Activated CD4-positive, alpha-beta memory T cell treated with anti-CD3 and anti-CD28 coated beads for 36 hours (primary cell): ENCODE data around the gene PCDHGA7. TPM values are rescaled to one million over a fixed set of nuclear protein-coding genes. Genes with fewer than 3 reads are reported as not detected.
A peak's percentile ranks its signal among the peaks of the same experiment; 100 is the strongest.
"Not testable (repeated sequence)": the region's sequence is repeated elsewhere in the genome, so short reads cannot be mapped to it uniquely, and the experiment has no call there.

Experiments used
- CTCF ChIA-PET: fragments of 350-600 bp; sonication (Branson Sonifier 250); formaldehyde crosslinking; loops from one replicate; lab custom pipeline; 2021; ENCODE audit warnings: antibody characterized with exemption, inconsistent platforms; lab: Charles Lee
- POLR2A ChIA-PET: fragments of 350-600 bp; sonication (Branson Sonifier 250); formaldehyde crosslinking; loops from one replicate; lab custom pipeline; 2021; ENCODE audit warnings: antibody characterized with exemption; lab: Charles Lee
- DNase-seq: peaks from one replicate; pipeline ENCODE4 v3.0.0-alpha.2; 2020
- H3K27ac Mint-ChIP-seq: one replicate; pipeline ENCODE4 v1.8.0; 2021; ENCODE audit warnings: mixed read lengths
- H3K27me3 Mint-ChIP-seq: one replicate; pipeline ENCODE4 v1.8.0; 2021; ENCODE audit warnings: mixed read lengths
- H3K36me3 Mint-ChIP-seq: one replicate; pipeline ENCODE4 v1.8.0; 2021; ENCODE audit warnings: mixed read lengths
- H3K4me1 Mint-ChIP-seq: one replicate; pipeline ENCODE4 v1.8.0; 2021; ENCODE audit warnings: low read depth, mixed read lengths
- H3K4me3 Mint-ChIP-seq: one replicate; pipeline ENCODE4 v1.8.0; 2021; ENCODE audit warnings: mild to moderate bottlenecking, mixed read lengths
- H3K9me3 Mint-ChIP-seq: one replicate; pipeline ENCODE4 v1.8.0; 2021; ENCODE audit warnings: mixed read lengths
- intact Hi-C: fragments of 100-400 bp; cut with micrococcal nuclease; formaldehyde crosslinking; loops from one replicate; pipeline ENCODE4 v1.15.1; 2023
- total RNA-seq, 2 experiments: library from RNA; stranded (reverse); gene quantifications; one replicate each; pipeline ENCODE4 v1.2.3, GENCODE V29; 2021

PCDHGA7 gene
- under 1 TPM in 1 of 2 experiments, not detected in 1; 0.07 TPM for total RNA-seq

DNA sequence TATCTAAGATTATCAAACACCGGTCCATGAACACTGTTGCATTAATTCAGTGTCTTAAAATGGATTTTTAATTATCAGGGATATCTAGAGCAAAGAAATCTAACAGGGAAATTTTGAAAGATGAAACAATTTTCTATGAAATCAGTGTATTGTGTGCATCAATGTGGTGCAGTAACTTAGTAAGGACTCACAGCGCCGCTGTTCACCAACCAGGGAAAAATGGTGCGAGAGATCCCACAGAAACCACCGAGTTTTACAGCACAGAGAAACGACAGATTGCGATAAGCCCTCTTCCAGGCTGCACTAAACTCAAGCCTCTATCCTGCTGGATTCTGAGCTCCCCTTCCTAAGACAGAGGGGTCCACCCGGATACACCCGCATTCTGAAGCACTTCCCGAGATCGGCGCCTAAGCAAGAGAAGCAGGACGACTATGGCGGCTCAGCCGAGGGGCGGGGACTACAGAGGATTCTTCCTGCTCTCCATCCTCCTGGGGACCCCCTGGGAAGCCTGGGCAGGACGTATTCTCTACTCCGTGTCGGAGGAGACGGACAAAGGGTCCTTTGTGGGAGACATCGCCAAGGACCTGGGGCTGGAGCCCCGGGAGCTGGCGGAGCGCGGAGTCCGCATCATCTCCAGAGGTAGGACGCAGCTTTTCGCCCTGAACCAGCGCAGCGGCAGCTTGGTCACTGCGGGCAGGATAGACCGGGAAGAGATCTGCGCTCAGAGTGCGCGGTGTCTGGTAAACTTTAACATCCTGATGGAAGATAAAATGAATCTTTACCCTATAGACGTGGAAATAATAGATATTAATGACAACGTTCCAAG lies at the start of gene PCDHGA7:
Gene PCDHGA7 (plus strand): TSS at position 274 of the 826 bp plus-strand sequence. CDS start 158 bp downstream, at position 432.
- Mint-ChIP-seq H3K9me3 (peaks cover 14% of the 10 kb centered on the region), H3K27ac (no peak within 1 kb of the TSS)

DNA sequence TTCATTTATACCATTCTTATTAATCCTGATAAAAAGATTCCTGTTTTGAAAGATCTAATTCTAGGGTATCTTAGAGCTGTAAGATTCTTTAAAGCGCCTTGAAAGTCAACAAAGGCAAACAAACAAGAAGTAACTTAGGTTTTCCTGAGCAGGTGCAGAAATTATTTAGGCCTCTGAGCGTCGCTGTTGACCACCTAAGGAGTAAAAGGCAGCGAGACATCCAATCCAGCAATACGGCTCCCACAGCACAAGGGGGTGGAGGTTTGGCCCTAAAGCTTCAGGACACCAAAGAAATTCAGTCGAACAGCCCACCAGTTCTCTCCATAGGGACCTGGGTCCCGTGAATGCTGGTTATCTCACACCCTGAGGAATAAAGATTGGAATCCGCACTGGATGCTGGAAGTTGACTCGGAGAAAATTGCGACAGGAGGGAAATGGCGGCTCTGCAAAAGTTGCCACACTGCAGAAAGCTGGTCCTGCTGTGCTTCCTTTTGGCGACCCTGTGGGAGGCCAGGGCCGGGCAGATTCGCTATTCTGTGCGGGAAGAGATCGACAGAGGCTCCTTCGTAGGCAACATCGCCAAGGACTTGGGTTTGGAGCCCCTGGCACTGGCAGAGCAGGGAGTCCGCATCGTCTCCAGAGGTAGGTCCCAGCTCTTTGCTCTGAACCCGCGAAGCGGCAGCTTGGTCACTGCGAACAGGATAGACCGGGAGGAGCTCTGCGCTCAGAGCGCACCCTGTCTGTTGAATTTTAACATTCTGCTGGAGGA lies 43.8 kb upstream of the PCDHGA7 start, which contains the start of gene PCDHGA2:
Gene PCDHGA2 (plus strand): TSS at position 223 of the 769 bp plus-strand sequence.
- Mint-ChIP-seq H3K36me3 (peaks cover 32% of the 10 kb centered on the region), H3K27me3 (peaks cover 55% of the 10 kb centered on the region), H3K4me1 (no peaks in the 10 kb centered on the region), H3K4me3 (no peak within 1 kb of the TSS), H3K27ac (no peak within 1 kb of the TSS), H3K9me3 (peaks cover 50% of the 10 kb centered on the region)
- ChIA-PET POLR2A (no interaction called here), CTCF (interaction anchor here (0.8 to 1.8 kb wide), 6 partner anchors 8 to 225 kb away, joined by 3 to 6 read pairs (median 4); partner anchors contain the start of genes PCDHGA1 and TAF7)
- intact Hi-C loops: no loop called here
- no peak for DNase-seq

More for the DNA sequence above, at the start of gene PCDHGA7:
- DNase-seq: no peak
- intact Hi-C loops: no loop called here
- Mint-ChIP-seq H3K36me3 (peaks cover 11% of the 10 kb centered on the region), H3K27me3 (peaks cover 55% of the 10 kb centered on the region), H3K4me1 (no peaks in the 10 kb centered on the region), H3K4me3 (peak within 1 kb of the TSS; percentile 66)
- ChIA-PET CTCF (no interaction called here), POLR2A (interaction anchor here (0.6 kb wide), 1 partner anchor 61 kb away, joined by 7 read pairs; no protein-coding TSS in a partner anchor)

DNA sequence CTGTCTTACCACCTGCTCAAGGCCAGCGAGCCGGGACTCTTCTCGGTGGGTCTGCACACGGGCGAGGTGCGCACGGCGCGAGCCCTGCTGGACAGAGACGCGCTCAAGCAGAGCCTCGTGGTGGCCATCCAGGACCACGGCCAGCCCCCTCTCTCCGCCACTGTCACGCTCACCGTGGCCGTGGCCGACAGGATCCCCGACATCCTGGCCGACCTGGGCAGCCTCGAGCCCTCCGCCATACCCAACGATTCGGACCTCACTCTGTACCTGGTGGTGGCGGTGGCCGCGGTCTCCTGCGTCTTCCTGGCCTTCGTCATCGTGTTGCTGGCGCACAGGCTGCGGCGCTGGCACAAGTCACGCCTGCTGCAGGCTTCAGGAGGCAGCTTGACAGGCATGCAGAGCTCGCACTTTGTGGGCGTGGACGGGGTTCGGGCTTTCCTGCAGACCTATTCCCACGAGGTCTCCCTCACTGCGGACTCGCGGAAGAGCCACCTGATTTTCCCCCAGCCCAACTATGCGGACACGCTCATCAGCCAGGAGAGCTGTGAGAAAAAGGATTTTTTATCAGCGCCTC lies 41.7 kb upstream of the PCDHGA7 start:
- intact Hi-C loops, H3K4me3 Mint-ChIP-seq, CTCF ChIA-PET, DNase-seq, POLR2A ChIA-PET, H3K4me1 Mint-ChIP-seq, H3K27ac Mint-ChIP-seq: not testable (repeated sequence)
- peaks cover 29% of the 10 kb centered on the region for H3K36me3 Mint-ChIP-seq
- H3K9me3 Mint-ChIP-seq: peaks cover 58% of the 10 kb centered on the region
- peaks cover 56% of the 10 kb centered on the region for H3K27me3 Mint-ChIP-seq

DNA sequence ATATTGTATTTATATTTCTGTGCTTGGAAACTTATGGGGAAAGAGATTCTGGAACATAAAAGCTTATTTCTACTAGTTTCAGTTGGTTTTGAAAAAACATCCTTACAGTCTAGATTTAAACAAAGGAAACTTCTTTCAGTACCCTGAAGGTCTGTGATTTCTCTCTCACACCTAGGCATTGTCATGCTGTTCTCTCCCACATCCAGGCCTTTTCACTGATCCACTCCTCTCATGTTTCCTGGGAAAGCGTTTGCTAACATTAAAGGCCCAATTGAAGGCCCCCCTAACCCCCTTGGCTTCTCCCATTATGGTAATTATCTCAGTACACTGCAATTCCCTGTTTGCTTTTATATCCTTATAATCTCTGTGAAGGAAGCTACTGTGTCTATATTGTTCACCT lies 39.8 kb upstream of the PCDHGA7 start:
- Mint-ChIP-seq H3K27ac (no peak overlapping the region), H3K36me3 (peaks cover 27% of the 10 kb centered on the region), H3K4me1 (no peaks in the 10 kb centered on the region), H3K4me3 (no peak overlapping the region), H3K27me3 (peaks cover 47% of the 10 kb centered on the region), H3K9me3 (peaks cover 51% of the 10 kb centered on the region)
- no peak for DNase-seq
- ChIA-PET CTCF (interaction anchor here (1.0 to 1.6 kb wide), 3 partner anchors 14 to 215 kb away, joined by 3 to 4 read pairs (median 4); no protein-coding TSS in a partner anchor), POLR2A (no interaction called here)
- intact Hi-C loops: no loop called here

DNA sequence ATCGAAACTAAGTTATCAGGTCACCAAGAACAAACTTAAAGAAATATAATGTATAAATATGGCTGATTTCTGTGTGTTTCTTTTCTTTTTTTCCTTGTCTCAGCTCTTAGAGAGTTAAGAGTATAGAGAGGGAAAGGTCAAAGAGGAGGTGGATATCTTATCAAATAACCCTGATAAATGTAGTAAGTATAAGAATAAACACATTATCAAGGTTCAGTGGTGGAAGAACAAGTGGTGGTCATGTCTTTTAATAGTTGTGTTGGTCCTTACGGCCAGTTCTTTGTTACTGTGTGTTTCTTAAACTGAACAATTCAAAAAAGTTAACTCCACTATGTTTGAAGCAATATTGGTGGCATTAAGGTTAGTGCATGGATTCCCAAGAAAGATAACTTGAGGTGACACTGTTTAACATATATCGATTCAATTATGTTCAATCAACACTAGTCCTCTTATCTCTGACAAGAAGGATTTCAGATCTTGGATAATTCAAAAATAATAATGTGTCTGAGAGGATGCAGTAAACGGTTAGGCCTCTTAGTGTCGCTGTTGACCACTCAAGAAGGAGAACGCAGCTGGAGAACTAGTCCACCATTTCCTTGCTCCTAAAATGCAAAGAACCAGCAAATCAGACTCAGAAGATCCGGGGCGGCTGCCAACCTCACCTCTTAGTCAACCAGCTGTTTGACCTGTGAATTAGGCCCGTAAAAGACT lies 39.1 kb upstream of the PCDHGA7 start, which contains the start of gene PCDHGA3:
Gene PCDHGA3 (plus strand): TSS at position 588 of the 711 bp plus-strand sequence. CDS start 205 bp downstream, outside the sequence.
- Mint-ChIP-seq H3K36me3 (peaks cover 21% of the 10 kb centered on the region), H3K4me1 (no peaks in the 10 kb centered on the region), H3K9me3 (peaks cover 45% of the 10 kb centered on the region), H3K27me3 (peaks cover 41% of the 10 kb centered on the region), H3K4me3 (no peak within 1 kb of the TSS), H3K27ac (no peak within 1 kb of the TSS)
- intact Hi-C loops: no loop called here
- CTCF ChIA-PET: interaction anchor here (1.0 to 1.6 kb wide), 3 partner anchors 14 to 214 kb away, joined by 3 to 4 read pairs (median 4); no protein-coding TSS in a partner anchor
- DNase-seq: peak; percentile 20
- POLR2A ChIA-PET: no interaction called here

DNA sequence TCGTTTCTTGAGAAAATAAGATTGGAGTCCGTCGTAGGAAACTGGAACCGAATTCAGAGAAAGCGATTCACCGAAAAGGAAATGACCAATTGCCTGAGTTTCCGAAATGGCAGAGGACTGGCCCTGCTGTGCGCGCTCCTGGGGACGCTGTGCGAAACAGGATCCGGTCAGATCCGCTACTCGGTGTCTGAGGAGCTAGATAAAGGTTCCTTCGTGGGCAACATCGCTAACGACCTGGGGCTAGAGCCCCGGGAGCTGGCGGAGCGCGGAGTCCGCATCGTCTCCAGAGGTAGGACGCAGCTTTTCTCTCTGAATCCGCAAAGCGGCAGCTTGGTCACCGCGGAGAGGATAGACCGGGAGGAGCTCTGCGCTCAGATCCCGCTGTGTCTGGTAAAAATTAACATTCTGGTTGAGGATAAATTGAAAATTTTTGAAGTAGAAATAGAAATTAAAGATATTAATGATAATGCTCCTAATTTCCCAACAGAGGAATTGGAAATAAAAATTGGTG lies 38.5 kb upstream of the PCDHGA7 start:
- intact Hi-C loops: no loop called here
- Mint-ChIP-seq H3K4me1 (no peaks in the 10 kb centered on the region), H3K27ac (no peak overlapping the region), H3K36me3 (peaks cover 20% of the 10 kb centered on the region), H3K9me3 (peaks cover 39% of the 10 kb centered on the region), H3K27me3 (peaks cover 40% of the 10 kb centered on the region), H3K4me3 (no peak overlapping the region)
- DNase-seq: no peak
- ChIA-PET CTCF (interaction anchor here (1.1 to 1.6 kb wide), 2 partner anchors 21 to 214 kb away, joined by 3 to 4 read pairs; no protein-coding TSS in a partner anchor), POLR2A (no interaction called here)

DNA sequence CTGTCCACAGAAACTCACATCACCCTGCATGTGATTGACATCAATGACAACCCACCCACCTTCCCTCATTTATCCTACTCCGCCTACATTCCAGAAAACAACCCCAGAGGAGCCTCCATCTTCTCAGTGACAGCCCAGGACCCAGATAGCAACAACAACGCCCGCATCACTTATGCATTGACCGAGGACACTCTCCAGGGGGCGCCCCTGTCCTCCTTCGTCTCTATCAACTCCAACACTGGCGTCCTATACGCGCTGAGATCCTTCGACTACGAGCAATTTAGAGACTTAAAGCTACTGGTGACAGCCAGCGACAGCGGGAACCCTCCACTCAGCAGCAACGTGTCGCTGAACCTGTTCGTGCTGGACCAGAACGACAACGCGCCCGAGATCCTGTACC lies 37.2 kb upstream of the PCDHGA7 start:
- H3K9me3 Mint-ChIP-seq: peaks cover 28% of the 10 kb centered on the region
- intact Hi-C loops: no loop called here
- H3K36me3 Mint-ChIP-seq: peaks cover 17% of the 10 kb centered on the region
- H3K27ac Mint-ChIP-seq: no peak overlapping the region
- H3K4me3 Mint-ChIP-seq: no peak overlapping the region
- peaks cover 35% of the 10 kb centered on the region for H3K27me3 Mint-ChIP-seq
- no peaks in the 10 kb centered on the region for H3K4me1 Mint-ChIP-seq
- ChIA-PET POLR2A (no interaction called here), CTCF (no interaction called here)
- DNase-seq: no peak

DNA sequence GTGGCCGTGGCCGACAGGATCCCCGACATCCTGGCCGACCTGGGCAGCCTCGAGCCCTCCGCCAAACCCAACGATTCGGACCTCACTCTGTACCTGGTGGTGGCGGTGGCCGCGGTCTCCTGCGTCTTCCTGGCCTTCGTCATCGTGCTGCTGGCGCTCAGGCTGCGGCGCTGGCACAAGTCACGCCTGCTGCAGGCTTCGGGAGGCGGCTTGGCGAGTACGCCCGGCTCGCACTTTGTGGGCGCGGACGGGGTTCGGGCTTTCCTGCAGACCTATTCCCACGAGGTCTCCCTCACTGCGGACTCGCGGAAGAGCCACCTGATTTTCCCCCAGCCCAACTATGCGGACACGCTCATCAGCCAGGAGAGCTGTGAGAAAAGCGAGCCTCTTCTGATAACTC lies 36.5 kb upstream of the PCDHGA7 start:
- H3K27me3 Mint-ChIP-seq: peaks cover 41% of the 10 kb centered on the region
- peaks cover 28% of the 10 kb centered on the region for H3K9me3 Mint-ChIP-seq
- H3K4me3 Mint-ChIP-seq, H3K4me1 Mint-ChIP-seq, DNase-seq, intact Hi-C loops, POLR2A ChIA-PET, H3K27ac Mint-ChIP-seq: not testable (repeated sequence)
- H3K36me3 Mint-ChIP-seq: peaks cover 17% of the 10 kb centered on the region
- CTCF ChIA-PET: interaction anchor here (1.0 kb wide), 1 partner anchor 11 kb away, joined by 3 read pairs; no protein-coding TSS in a partner anchor

DNA sequence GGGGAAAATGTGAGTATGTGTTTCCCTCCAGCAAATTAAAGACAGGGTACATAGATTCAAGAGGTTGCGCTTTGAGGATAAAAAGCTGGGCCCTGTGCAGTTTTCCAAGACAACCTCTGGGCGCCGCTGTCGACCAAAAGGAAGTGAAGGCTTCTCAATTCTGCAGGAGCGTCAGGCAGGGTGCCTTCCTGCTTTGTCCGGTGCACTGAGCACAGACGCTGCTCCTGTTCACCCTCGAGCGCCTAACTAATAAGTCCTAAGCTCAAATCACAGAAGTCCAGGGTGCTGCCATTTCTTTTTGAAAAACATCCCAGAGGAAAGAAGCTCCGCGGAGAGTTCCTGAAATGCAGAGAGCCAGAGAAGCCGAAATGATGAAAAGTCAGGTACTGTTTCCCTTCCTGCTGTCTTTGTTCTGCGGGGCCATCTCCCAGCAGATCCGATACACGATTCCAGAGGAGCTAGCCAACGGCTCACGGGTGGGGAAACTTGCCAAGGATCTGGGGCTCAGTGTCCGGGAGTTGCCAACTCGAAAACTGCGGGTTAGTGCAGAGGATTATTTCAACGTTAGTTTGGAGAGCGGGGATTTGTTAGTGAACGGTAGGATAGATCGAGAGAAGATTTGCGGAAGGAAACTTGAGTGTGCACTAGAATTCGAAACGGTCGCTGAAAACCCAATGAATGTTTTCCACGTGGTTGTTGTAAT lies 32.5 kb upstream of the PCDHGA7 start, which contains the start of gene PCDHGB1:
Gene PCDHGB1 (plus strand): TSS at position 183 of the 703 bp plus-strand sequence. CDS start 162 bp downstream, at position 345.
- Mint-ChIP-seq H3K9me3 (peaks cover 15% of the 10 kb centered on the region), H3K27ac (no peak within 1 kb of the TSS), H3K4me3 (peak within 1 kb of the TSS; percentile 45), H3K4me1 (no peaks in the 10 kb centered on the region), H3K36me3 (peaks cover 13% of the 10 kb centered on the region), H3K27me3 (peaks cover 40% of the 10 kb centered on the region)
- peak; percentile 51 for DNase-seq
- ChIA-PET CTCF (interaction anchor here (1.0 to 2.3 kb wide), 8 partner anchors 10 to 178 kb away, joined by 3 to 9 read pairs (median 6); partner anchors contain the start of genes PCDHGA1, PCDHGB2 and TAF7), POLR2A (no interaction called here)
- intact Hi-C loops: no loop called here

DNA sequence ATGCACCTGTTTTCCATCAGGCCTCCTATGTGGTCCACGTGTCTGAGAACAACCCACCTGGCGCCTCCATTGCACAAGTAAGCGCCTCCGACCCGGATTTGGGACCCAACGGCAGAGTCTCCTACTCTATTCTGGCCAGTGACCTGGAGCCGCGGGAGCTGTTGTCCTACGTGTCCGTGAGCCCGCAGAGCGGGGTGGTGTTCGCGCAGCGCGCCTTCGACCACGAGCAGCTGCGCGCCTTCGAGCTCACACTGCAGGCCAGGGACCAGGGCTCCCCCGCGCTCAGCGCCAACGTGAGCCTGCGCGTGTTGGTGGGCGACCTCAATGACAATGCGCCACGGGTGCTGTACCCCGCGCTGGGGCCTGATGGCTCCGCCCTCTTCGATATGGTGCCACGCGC lies 31.0 kb upstream of the PCDHGA7 start:
- Mint-ChIP-seq H3K27ac (no peak overlapping the region), H3K27me3 (peaks cover 47% of the 10 kb centered on the region), H3K9me3 (peaks cover 16% of the 10 kb centered on the region), H3K4me3 (no peak overlapping the region), H3K4me1 (no peaks in the 10 kb centered on the region), H3K36me3 (peaks cover 7% of the 10 kb centered on the region)
- intact Hi-C loops: no loop called here
- DNase-seq: no peak
- ChIA-PET CTCF (interaction anchor here (1.0 to 2.3 kb wide), 3 partner anchors 18 to 198 kb away, joined by 3 to 9 read pairs (median 5); partner anchors contain the start of gene PCDHGA1), POLR2A (no interaction called here)
